ENCODE results near the gene NEUROD2. TPM values are rescaled to one million over a fixed set of nuclear protein-coding genes. Genes with fewer than 3 reads are reported as not detected.

NEUROD2 gene
- polyA plus RNA-seq, 1 of the 3 experiments (the other 2 are of a cell fraction), result not detected

GRCh38 chr17:39566094-39566850 lies 41.4 kb downstream of the NEUROD2 start:
- Histone ChIP-seq H3K9ac (no peak overlapping the region), H3K4me3 (ENCODE audit: low read depth in 2 of 2, low read length in 1 of 2) (no peak overlapping the region), H3K36me3 (replicated peaks in 1 of 2; ENCODE audit: control insufficient read depth in 1 of 2, insufficient read depth in 2 of 2, low read length in 1 of 2) (peaks cover 8 to 29% of the 10 kb centered on the region in 2 experiments), H3F3A (replicated peaks; ENCODE audit: insufficient read depth) (no peaks in the 10 kb centered on the region), H3K27me3 (ENCODE audit: insufficient read depth) (no peaks in the 10 kb centered on the region), H3K4me2 (no peak overlapping the region), H3K4me1 (ENCODE audit: control insufficient read depth in 1 of 2, insufficient read depth in 2 of 2, low read depth in 1 of 2, low read length in 1 of 2) (peaks cover 0 to 7% of the 10 kb centered on the region in 2 experiments; a peak in 1 of 4 replicates), H4K20me1 (ENCODE audit: insufficient read depth) (no peaks in the 10 kb centered on the region), H2AFZ (ENCODE audit: low read depth) (no peak overlapping the region), H3K9me3 (no peaks in the 10 kb centered on the region), H3K9me2 (no peaks in the 10 kb centered on the region), H3K79me2 (ENCODE audit: insufficient read depth) (no peaks in the 10 kb centered on the region), H3K27ac (ENCODE audit: low read depth in 2 of 2, low read length in 1 of 2) (no peak overlapping the region)
- no peak for TF ChIP-seq EP300 (IDR thresholded peaks at IDR 0.05; ENCODE audit: borderline replicate concordance in 1 of 2, low read depth in 1 of 2, low read length in 1 of 2)
- TF ChIP-seq RCOR1 (IDR thresholded peaks at IDR 0.05; ENCODE audit: low read length), result no peak
- TF ChIP-seq GABPA (IDR thresholded peaks at IDR 0.05; ENCODE audit: low read depth), result no peak
- no peak for TF ChIP-seq FOXJ3 (CRISPR knock-in tag; IDR thresholded peaks at IDR 0.05)
- TF ChIP-seq, protein P1, sequence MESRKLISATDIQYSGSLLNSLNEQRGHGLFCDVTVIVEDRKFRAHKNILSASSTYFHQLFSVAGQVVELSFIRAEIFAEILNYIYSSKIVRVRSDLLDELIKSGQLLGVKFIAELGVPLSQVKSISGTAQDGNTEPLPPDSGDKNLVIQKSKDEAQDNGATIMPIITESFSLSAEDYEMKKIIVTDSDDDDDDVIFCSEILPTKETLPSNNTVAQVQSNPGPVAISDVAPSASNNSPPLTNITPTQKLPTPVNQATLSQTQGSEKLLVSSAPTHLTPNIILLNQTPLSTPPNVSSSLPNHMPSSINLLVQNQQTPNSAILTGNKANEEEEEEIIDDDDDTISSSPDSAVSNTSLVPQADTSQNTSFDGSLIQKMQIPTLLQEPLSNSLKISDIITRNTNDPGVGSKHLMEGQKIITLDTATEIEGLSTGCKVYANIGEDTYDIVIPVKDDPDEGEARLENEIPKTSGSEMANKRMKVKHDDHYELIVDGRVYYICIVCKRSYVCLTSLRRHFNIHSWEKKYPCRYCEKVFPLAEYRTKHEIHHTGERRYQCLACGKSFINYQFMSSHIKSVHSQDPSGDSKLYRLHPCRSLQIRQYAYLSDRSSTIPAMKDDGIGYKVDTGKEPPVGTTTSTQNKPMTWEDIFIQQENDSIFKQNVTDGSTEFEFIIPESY (IDR thresholded peaks at IDR 0.05; ENCODE audit: borderline replicate concordance, low read depth), result no peak
- TF ChIP-seq ELF1 (IDR thresholded peaks at IDR 0.05), result no peak
- no peak for DNase-seq
- WGBS (ENCODE audit: low lambda C conversion rate), result 94% methylated on average over 11 of the region's 11 CpGs
- CTCF ChIA-PET, result interaction anchor here (1.0 to 5.4 kb wide), 5 partner anchors 10 to 56 kb away, joined by 3 to 46 read pairs (median 27); no protein-coding TSS in a partner anchor
- POLR2A ChIA-PET, result no interaction called here

GRCh38 chr17:39564211-39564848 lies 43.4 kb downstream of the NEUROD2 start:
- POLR2A ChIA-PET, result interaction anchor here (0.8 kb wide), 1 partner anchor 192 kb away, joined by 3 read pairs; no protein-coding TSS in a partner anchor
- no peak overlapping the region for H3K9ac ChIP-seq
- DNase-seq, result no peak
- H3K27me3 ChIP-seq (ENCODE audit: insufficient read depth), result no peaks in the 10 kb centered on the region
- no peak overlapping the region for H3K27ac ChIP-seq (ENCODE audit: low read depth in 2 of 2, low read length in 1 of 2)
- TF ChIP-seq MAX (IDR thresholded peaks at IDR 0.05; ENCODE audit: low read depth) (no peak), RCOR1 (IDR thresholded peaks at IDR 0.05; ENCODE audit: low read length) (no peak), FOXJ3 (CRISPR knock-in tag; IDR thresholded peaks at IDR 0.05) (no peak), FOSL2 (IDR thresholded peaks at IDR 0.05; ENCODE audit: borderline replicate concordance, low read depth) (no peak), SIN3A (IDR thresholded peaks at IDR 0.05; ENCODE audit: borderline replicate concordance, low read depth, low read length) (no peak), JUND (IDR thresholded peaks at IDR 0.05) (no peak), USF1 (IDR thresholded peaks at IDR 0.05; ENCODE audit: borderline replicate concordance, low read depth) (no peak), ELF1 (IDR thresholded peaks at IDR 0.05) (no peak)
- TF ChIP-seq, protein P1 (IDR thresholded peaks at IDR 0.05; ENCODE audit: borderline replicate concordance, low read depth), result no peak
- TF ChIP-seq, protein P2, sequence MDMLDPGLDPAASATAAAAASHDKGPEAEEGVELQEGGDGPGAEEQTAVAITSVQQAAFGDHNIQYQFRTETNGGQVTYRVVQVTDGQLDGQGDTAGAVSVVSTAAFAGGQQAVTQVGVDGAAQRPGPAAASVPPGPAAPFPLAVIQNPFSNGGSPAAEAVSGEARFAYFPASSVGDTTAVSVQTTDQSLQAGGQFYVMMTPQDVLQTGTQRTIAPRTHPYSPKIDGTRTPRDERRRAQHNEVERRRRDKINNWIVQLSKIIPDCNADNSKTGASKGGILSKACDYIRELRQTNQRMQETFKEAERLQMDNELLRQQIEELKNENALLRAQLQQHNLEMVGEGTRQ (IDR thresholded peaks at IDR 0.05; ENCODE audit: borderline replicate concordance, low read depth, low read length), result no peak
- TF ChIP-seq, protein P3, sequence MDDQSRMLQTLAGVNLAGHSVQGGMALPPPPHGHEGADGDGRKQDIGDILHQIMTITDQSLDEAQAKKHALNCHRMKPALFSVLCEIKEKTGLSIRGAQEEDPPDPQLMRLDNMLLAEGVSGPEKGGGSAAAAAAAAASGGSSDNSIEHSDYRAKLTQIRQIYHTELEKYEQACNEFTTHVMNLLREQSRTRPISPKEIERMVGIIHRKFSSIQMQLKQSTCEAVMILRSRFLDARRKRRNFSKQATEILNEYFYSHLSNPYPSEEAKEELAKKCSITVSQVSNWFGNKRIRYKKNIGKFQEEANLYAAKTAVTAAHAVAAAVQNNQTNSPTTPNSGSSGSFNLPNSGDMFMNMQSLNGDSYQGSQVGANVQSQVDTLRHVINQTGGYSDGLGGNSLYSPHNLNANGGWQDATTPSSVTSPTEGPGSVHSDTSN (IDR thresholded peaks at IDR 0.05), result no peak
- no peak overlapping the region for H3K4me3 ChIP-seq (ENCODE audit: low read depth in 2 of 2, low read length in 1 of 2)
- H3K9me2 ChIP-seq, result no peaks in the 10 kb centered on the region
- no peaks in the 10 kb centered on the region for H3K79me2 ChIP-seq (ENCODE audit: insufficient read depth)
- H4K20me1 ChIP-seq (ENCODE audit: insufficient read depth), result no peaks in the 10 kb centered on the region
- H3K9me3 ChIP-seq, result no peaks in the 10 kb centered on the region
- H3K4me1 ChIP-seq (ENCODE audit: control insufficient read depth in 1 of 2, insufficient read depth in 2 of 2, low read depth in 1 of 2, low read length in 1 of 2), result peaks cover 0 to 7% of the 10 kb centered on the region in 2 experiments; a peak in 1 of 4 replicates
- 95% methylated on average over 4 of the region's 4 CpGs for WGBS (ENCODE audit: low lambda C conversion rate)
- H3K4me2 ChIP-seq, result no peak overlapping the region
- peaks cover 7 to 28% of the 10 kb centered on the region in 2 experiments for H3K36me3 ChIP-seq (replicated peaks in 1 of 2; ENCODE audit: control insufficient read depth in 1 of 2, insufficient read depth in 2 of 2, low read length in 1 of 2)
- CTCF ChIA-PET, result interaction anchor here (0.9 to 19.7 kb wide), 5 partner anchors 12 to 60 kb away, joined by 3 to 483 read pairs (median 27); partner anchors contain the start of gene PPP1R1B
- H3F3A ChIP-seq (replicated peaks; ENCODE audit: insufficient read depth), result no peaks in the 10 kb centered on the region
- H2AFZ ChIP-seq (ENCODE audit: low read depth), result no peak overlapping the region
